TTC549 (cell line): Measurements from ENCODE around the gene GTF3C6.
A peak's percentile ranks its signal among the peaks of the same experiment; 100 is the strongest.
"Not testable (repeated sequence)": the region's sequence is repeated elsewhere in the genome, so short reads cannot be mapped to it uniquely, and the experiment has no call there.

Experiments used
- FAIRE-seq: peaks from 2 replicates; lab custom pipeline; 2012; peaks lifted over from hg19 to GRCh38; lab: Jason Lieb, UNC

GTF3C6 gene

GRCh38 chr6:110979565-110980101 is 21.1 kb downstream of the GTF3C6 start:
- FAIRE-seq = no peak

DNA sequence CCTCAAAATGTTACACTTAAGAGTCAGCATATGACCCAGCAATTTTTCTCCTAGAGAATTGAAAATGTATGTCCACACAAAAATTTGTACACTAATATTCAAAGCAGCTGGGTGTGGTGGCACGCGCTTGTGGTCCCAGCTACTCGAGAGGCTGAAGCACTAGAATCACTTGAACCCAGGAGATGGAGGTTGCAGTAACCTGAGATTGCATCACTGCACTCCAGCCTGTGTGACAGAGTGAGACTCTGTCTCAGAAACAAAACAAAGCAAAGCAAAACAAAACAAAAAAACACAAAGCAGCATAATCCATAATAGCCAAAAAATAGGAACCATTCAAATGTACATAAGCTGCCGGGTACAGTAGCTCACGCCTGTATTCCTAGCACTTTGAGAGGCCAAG is 21.7 kb downstream of the GTF3C6 start:
- FAIRE-seq = no peak

DNA sequence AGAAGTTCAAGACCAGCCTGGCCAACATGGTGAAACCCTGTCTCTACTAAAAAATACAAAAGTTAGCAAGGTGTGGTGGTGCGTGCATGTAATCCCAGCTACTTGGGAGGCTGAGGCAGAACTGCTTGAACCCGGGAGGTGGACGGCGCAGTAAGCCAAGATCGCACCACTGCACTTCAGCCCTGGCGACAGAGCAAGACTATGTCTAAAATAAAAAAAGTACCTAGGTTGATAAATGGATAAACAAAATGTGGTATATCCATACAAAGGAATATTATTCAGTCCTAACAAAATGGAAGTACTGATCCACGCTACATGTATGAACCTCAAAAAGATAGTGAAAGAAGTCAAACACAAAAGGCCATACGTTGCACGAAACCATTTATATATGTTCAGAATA is 22.1 kb downstream of the GTF3C6 start:
- FAIRE-seq = no peak

GRCh38 chr6:110981202-110981600 is 22.7 kb downstream of the GTF3C6 start:
- no peak for FAIRE-seq

GRCh38 chr6:110990840-110991576 is 32.5 kb downstream of the GTF3C6 start:
- FAIRE-seq = no peak

DNA sequence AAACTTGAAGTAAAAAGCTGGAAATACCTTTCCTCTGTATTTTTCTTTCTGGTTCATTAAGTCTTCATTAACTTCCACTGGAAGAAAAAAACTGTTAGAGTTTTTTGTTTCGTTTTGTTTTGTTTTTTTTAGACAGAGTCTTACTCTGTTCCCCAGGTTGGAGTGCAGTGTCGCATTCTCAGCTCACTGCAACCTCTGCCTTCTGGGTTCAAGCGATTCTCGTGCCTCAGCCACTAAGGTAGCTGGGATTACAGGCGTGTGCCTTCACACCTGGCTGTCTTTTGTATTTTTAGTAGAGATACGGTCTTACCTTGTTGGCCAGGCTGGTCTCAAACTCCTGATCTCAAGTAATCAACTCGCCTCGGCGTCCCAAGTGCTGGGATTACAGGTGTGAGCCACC is 38.2 kb downstream of the GTF3C6 start:
- no peak for FAIRE-seq

DNA sequence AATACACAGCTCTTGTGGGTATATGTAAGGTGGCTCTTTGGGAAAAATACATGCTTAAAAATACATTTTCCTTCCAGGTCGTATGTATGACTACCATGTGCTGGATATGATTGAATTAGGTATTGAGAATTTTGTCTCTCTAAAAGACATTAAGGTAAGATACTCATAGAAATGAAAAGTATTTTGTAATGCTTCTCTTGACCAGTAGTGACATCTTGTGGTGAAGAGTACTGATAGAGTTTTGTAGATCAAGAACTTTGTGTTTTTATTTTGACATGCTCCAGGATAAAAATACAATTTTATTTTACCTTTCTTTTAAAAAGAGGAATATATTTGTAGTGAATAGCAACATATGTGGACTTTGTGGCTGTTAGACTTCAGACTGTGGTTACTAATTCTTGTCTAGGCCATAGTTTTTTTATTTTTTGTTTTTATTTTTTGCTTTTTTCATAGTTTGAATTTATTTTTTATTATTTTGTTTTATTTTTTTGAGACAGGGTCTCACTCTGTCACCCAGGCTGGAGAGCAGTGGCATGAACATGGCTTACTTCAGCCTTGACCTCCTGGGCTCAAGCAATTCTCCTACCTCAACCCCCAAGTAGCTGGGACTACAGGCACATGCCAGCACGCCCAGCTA is 41.2 kb downstream of the GTF3C6 start:
- peak; percentile 93 for FAIRE-seq

- FAIRE-seq = no peak
Observed at GRCh38 chr6:111002350-111002749, 43.8 kb downstream of the GTF3C6 start.

DNA sequence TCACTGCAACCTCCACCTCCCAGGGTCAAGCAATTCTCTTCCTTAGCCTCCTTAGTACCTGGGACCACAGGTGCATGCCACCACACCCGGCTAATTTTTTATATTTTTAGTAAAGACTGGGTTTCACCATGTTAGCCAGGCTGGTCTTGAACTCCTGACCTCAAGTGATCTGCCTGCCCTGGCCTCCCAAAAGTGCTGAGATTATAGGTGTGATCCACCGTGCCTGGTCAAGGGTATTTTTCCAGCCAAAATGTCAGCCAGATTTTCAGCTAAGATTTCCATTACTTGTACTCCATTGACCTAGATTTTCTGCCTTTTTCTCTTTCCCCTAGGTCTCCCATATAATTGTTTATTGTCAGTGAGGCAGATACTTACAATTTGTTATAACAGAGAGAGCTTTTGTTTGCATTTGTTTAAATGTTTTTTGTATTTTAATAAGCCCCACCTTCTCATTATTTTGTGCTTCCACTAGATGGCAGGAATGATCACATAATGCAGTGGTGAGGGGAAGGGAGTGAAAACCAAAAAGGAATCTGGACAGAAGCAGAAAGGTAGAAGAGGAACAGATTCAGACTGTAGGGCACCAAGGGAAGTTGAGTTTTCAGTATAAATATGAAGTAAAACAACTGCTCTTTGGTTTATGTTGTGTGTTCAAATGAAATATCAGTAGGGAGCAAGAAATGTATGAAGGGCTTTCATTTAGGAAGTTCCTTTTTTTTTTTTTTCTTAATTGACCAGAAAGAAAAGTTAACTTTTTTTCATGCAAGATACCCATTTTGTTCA is 53.0 kb downstream of the GTF3C6 start:
- FAIRE-seq = peak; percentile 90

- FAIRE-seq = no peak
Observed at GRCh38 chr6:111012143-111012452, 53.6 kb downstream of the GTF3C6 start.

DNA sequence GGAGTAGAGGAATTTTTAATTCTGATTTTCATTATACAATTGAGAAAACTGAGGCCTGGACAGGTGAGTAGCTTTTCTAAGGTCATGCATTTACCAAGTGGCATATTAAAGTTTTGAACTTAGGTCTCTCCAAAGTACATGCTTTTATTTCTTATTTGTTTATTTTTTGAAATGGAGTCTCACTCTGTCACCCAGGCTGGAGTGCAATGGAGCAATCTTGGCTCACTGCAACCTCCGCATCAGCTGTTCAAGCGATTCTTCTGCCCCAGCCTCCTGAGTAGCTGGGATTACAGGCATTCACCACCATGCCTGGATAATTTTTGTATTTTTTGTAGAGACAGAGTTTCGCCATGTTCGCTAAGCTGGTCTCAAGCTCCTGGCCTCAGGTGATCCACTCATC is 54.0 kb downstream of the GTF3C6 start:
- not testable (repeated sequence) for FAIRE-seq

DNA sequence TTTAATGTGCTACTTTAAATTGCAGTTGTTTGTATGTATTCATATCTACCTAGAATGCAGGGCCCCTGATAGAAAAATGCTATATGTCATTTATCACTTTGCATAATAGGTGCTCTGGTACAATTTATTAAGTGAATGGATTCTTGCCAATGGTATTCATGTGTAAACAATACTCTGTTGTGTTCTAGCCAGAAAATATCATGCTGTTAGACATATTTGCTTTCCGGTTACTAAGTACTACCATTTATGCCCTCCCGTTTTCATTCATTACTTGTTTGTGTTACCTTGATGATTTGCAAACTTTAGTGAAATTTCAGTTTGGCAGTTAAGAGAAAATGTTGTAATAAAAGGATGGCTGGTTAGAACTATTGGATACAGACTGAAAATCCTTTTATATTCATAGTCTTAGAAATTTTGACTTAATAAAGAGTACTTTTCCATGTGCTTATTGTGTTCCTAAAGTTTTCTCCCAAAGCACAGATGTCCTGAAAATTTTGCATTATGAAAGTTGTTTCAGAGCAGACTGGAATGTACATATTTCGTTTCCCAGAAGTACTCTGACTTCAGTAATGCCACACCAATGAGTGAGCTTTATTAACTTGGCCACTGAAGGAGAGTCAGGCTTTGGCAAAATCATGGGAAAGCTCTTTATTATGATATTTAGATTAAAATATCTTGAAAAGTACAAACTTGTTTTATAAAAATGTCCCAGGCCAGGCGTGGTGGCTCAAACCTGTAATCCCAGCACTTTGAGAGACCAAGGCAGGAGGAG is 54.8 kb downstream of the GTF3C6 start:
- FAIRE-seq = no peak

- FAIRE-seq = no peak
Observed at GRCh38 chr6:111015389-111016124, 57.1 kb downstream of the GTF3C6 start.

DNA sequence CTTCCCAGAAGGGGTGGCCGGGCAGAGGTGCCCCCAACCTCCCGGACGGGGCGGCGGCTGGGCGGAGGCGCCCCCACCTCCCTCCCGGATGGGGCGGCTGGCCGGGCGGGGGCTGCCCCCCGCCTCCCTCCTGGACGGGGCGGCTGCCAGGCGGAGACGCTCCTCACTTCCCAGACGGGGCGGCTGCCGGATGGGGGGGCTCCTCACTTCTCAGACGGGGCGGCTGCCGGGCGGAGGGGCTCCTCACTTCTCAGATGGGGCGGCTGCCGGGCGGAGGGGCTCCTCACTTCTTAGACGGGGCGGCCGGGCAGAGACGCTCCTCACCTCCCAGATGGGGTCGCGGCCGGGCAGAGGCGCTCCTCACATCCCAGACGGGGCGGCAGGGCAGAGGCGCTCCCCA is 58.7 kb downstream of the GTF3C6 start:
- FAIRE-seq = not testable (repeated sequence)
